K562 (cell line): Measurements from ENCODE around the gene NUP35. TPM values are rescaled to one million over a fixed set of nuclear protein-coding genes. Genes with fewer than 3 reads are reported as not detected.

Experiments used
- ATAC-seq: fragments of 200-7000 bp; cut with Tn5 transposase; 3 replicates; pipeline ENCODE4 v1.9.1; 2020; ENCODE audit warnings: moderate library complexity
- BruUV-seq: library from RNA; stranded (reverse); fragments of 400-500 nt; replicated peaks from 2 replicates; lab custom pipeline; 2021; lab: Mats Ljungman, UMichigan
- CTCF ChIA-PET: fragments of 300-600 bp; formaldehyde crosslinking; extraction: SDS; loops from one replicate; lab custom pipeline; 2021; ENCODE audit warnings: low intra/inter-chr PET ratio; lab: Yijun Ruan, JAX
- POLR2A ChIA-PET: fragments of 300-600, 350-650 bp; sonication (Branson Sonifier 250); formaldehyde crosslinking; extraction: SDS; loops from one replicate; lab custom pipeline; 2021; ENCODE audit warnings: antibody characterized with exemption, inconsistent platforms; lab: Yijun Ruan, JAX
- DNase-seq, 4 experiments: peaks; one replicate each; pipeline versions ENCODE4 v3.0.0 to v3.0.0-alpha.2; 2011 to 2018; ENCODE audit warnings: low spot score in 3 of 4, mixed read lengths in 3 of 4; ENCODE audit errors: extremely low read depth in 1 of 4
- FAIRE-seq: peaks from 2 replicates; lab custom pipeline; 2011; peaks lifted over from hg19 to GRCh38; lab: Jason Lieb, UNC
- H2AFZ ChIP-seq: 2 replicates; pipeline ENCODE4 v1.6.0; 2011; ENCODE audit warnings: low read depth, low read length, control low read depth, inconsistent platforms
- H3K27ac ChIP-seq: fragments of 200-600 bp; 3 replicates; pipeline ENCODE4 v1.8.0; 2011; ENCODE audit warnings: low read depth, mild to moderate bottlenecking, control low read depth, inconsistent platforms, low read length, moderate library complexity, mixed read lengths; ENCODE audit errors: extremely low read depth
- H3K27me3 ChIP-seq, 2 experiments: fragments of 300-600 bp in 1 of 2; 2 replicates in 1 of 2; 3 replicates in 1 of 2; pipeline versions ENCODE4 v1.6.0 to v1.8.0; 2011; ENCODE audit warnings: inconsistent platforms in 2 of 2, low read length in 2 of 2, mild to moderate bottlenecking in 1 of 2, mixed read lengths in 1 of 2, moderate library complexity in 1 of 2; ENCODE audit not compliant: control insufficient read depth in 2 of 2, insufficient read depth in 2 of 2
- H3K36me3 ChIP-seq: fragments of 300-600 bp; 3 replicates; pipeline ENCODE4 v1.8.0; 2011; ENCODE audit warnings: mild to moderate bottlenecking, low read length, inconsistent platforms; ENCODE audit not compliant: control insufficient read depth, insufficient read depth
- H3K4me1 ChIP-seq, 2 experiments: fragments of 200-600 bp in 1 of 2; replicated peaks in 1 of 2; 2 replicates in 1 of 2; 3 replicates in 1 of 2; pipeline versions ENCODE4 v1.5.1 to v1.8.0; 2011; ENCODE audit warnings: inconsistent platforms in 2 of 2, low read length in 2 of 2, mild to moderate bottlenecking in 1 of 2, mixed read lengths in 1 of 2, moderate library complexity in 1 of 2; ENCODE audit not compliant: control insufficient read depth in 2 of 2, insufficient read depth in 2 of 2
- H3K4me2 ChIP-seq: 2 replicates; pipeline ENCODE4 v1.6.1; 2011; ENCODE audit warnings: low read length, control low read depth, inconsistent platforms, mixed read lengths; ENCODE audit not compliant: insufficient read depth
- H3K4me3 ChIP-seq: fragments of 200-600 bp; sonication (generic), shearing (Covaris generic); 2 replicates; pipeline ENCODE4 v1.5.1; 2016; ENCODE audit warnings: control low read depth, inconsistent platforms
- H3K79me2 ChIP-seq: fragments of 200-600 bp; 3 replicates; pipeline ENCODE4 v1.8.0; 2011; ENCODE audit warnings: low read length, inconsistent platforms; ENCODE audit not compliant: control insufficient read depth, insufficient read depth
- H3K9ac ChIP-seq, 2 experiments: 2 replicates each; pipeline versions ENCODE4 v1.6.0 to v1.6.1; 2011; ENCODE audit warnings: low read depth in 2 of 2, low read length in 2 of 2, control low read depth in 1 of 2, inconsistent platforms in 1 of 2, mild to moderate bottlenecking in 1 of 2, mixed read lengths in 1 of 2; ENCODE audit not compliant: insufficient read depth in 1 of 2
- H3K9me1 ChIP-seq: one replicate; pipeline ENCODE4 v1.6.0; 2011; ENCODE audit warnings: inconsistent platforms, mild to moderate bottlenecking, low read length, moderate library complexity; ENCODE audit not compliant: control insufficient read depth, insufficient read depth
- H3K9me3 ChIP-seq: replicated peaks from 2 replicates; pipeline ENCODE4 v1.5.1; 2011; ENCODE audit warnings: low read depth, low read length, inconsistent platforms; ENCODE audit not compliant: control insufficient read depth, insufficient read depth
- H4K20me1 ChIP-seq: replicated peaks from 2 replicates; pipeline ENCODE4 v1.6.1; 2011; ENCODE audit warnings: low read length, inconsistent platforms, mixed read lengths; ENCODE audit not compliant: control insufficient read depth, insufficient read depth
- BRD4 ChIP-seq: fragments of 200-600 bp; sonication (generic); IDR thresholded peaks from 2 replicates; pipeline ENCODE4 v1.6.1; 2017; ENCODE audit warnings: inconsistent platforms
- FOXK2 ChIP-seq, 2 experiments: fragments of 450-650 bp; IDR thresholded peaks in 1 of 2; conservative IDR thresholded peaks in 1 of 2; 2 replicates each; pipeline ENCODE4 v1.6.1; 2016; ENCODE audit warnings: low read depth in 2 of 2, mild to moderate bottlenecking in 1 of 2
- SMARCA4 ChIP-seq: fragments of 450-650 bp; IDR thresholded peaks from 2 replicates; pipeline ENCODE4 v1.6.1; 2016
- YY1 ChIP-seq, 3 experiments: IDR thresholded peaks; 2 replicates each; pipeline ENCODE4 v1.6.1; 2011; ENCODE audit warnings: low read length in 2 of 3, mild to moderate bottlenecking in 2 of 3, moderate library complexity in 2 of 3, borderline replicate concordance in 1 of 3, control low read depth in 1 of 3, low read depth in 1 of 3; ENCODE audit not compliant: insufficient read depth in 3 of 3, insufficient replicate concordance in 2 of 3, control insufficient read depth in 1 of 3, insufficient read length in 1 of 3; ENCODE audit errors: extremely low read depth in 1 of 3
- ZBTB9 ChIP-seq: fragments of 450-650 bp; formaldehyde crosslinking; IDR thresholded peaks from 2 replicates; pipeline ENCODE4 v1.4.0; 2020; ENCODE audit warnings: mild to moderate bottlenecking, moderate library complexity
- WGBS: fragments of 100-300 bp; shearing (Covaris generic); methylation state at CpG from one replicate; pipeline ENCODE4 v1.1.6; 2016; ENCODE audit warnings: low coverage, mixed read lengths; ENCODE audit not compliant: insufficient coverage; ENCODE audit errors: missing lambda C conversion rate; 5-methylcytosine and 5-hydroxymethylcytosine counted together
- in situ Hi-C: fragments of 300-500 bp; cut with MboI; formaldehyde crosslinking; loops from 4 replicates; pipeline ENCODE4 v1.15.0; 2018; ENCODE audit warnings: inconsistent platforms, mixed read lengths
- intact Hi-C: fragments of 100-400 bp; cut with micrococcal nuclease; formaldehyde crosslinking; loops from 2 replicates; pipeline ENCODE4 v1.14.2; 2022
- polyA plus RNA-seq, 8 experiments: library from polyadenylated mRNA; depleted of rRNA in 4 of 8; stranded (reverse) in 5 of 8; unstranded in 3 of 8; fragments of >200 nt; fragmentation: Nextera tagmentation in 2 of 8; fragmentation: Illumina TruSeq in 1 of 8; extraction: Ambion mirVana in 2 of 8; extraction: Trizol in 1 of 8; gene quantifications; 2 replicates each; pipeline versions ENCODE4 v1.2.1 to v1.2.3, GENCODE V29; 2011 to 2014; ENCODE audit warnings: inconsistent platforms in 1 of 8, missing spikeins in 1 of 8
- total RNA-seq, 7 experiments: library from RNA; depleted of rRNA in 6 of 7; stranded (reverse); fragments of >200 nt in 6 of 7; fragmentation: Illumina TruSeq in 2 of 7; extraction: Trizol in 2 of 7; gene quantifications; 2 replicates each; pipeline versions ENCODE4 v1.2.1 to v1.2.3, GENCODE V29; 2011 to 2021; ENCODE audit warnings: low replicate concordance in 1 of 7
- TF ChIP-seq, protein P1 (sequence below), 2 experiments: fragments of 450-650 bp; IDR thresholded peaks; 2 replicates each; pipeline ENCODE4 v1.6.1; 2016
- TF ChIP-seq, protein P2 (sequence below): sonication (generic); formaldehyde crosslinking; IDR thresholded peaks from 2 replicates; pipeline ENCODE4 v1.8.1; 2022; ENCODE audit warnings: missing genetic modification reagents
- TF ChIP-seq, protein P3 (sequence below): IDR thresholded peaks from 2 replicates; pipeline ENCODE4 v1.6.1; 2012; ENCODE audit warnings: low read depth, low read length, improper control_type of control experiment, borderline replicate concordance
- TF ChIP-seq, protein P4 (sequence below): sonication (generic); formaldehyde crosslinking; IDR thresholded peaks from 2 replicates; pipeline ENCODE4 v1.8.0; 2022; ENCODE audit warnings: mild to moderate bottlenecking, missing genetic modification reagents

NUP35 gene
- total and polyA plus RNA-seq, 9 of the 15 experiments (the other 6 are each of a cell fraction or from before 2014, with no cell fraction given), result 24.5 to 78.2 (median 51.1) TPM

DNA sequence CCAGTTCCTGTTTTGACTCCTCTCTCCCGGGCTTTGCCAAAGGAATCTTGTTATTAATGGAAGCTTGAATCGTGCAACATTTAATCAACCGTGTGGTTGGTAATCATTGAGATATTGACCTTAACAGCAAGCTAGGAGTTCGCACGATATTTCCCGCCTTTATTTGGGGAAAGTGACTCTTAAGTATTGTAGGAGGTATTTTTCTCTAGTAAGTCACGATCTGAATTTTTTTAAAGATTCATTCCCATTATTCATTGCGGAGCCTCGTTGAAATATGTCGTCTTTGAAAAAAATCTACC is 663 bp downstream of the NUP35 start (continued):
- TF ChIP-seq, protein P1, sequence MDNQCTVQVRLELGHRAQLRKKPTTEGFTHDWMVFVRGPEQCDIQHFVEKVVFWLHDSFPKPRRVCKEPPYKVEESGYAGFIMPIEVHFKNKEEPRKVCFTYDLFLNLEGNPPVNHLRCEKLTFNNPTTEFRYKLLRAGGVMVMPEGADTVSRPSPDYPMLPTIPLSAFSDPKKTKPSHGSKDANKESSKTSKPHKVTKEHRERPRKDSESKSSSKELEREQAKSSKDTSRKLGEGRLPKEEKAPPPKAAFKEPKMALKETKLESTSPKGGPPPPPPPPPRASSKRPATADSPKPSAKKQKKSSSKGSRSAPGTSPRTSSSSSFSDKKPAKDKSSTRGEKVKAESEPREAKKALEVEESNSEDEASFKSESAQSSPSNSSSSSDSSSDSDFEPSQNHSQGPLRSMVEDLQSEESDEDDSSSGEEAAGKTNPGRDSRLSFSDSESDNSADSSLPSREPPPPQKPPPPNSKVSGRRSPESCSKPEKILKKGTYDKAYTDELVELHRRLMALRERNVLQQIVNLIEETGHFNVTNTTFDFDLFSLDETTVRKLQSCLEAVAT (IDR thresholded peaks at IDR 0.05), result 0 out of 4 replicates have a peak, but pooled peaks of 1 of the 2 experiments have one; percentile 3
- TF ChIP-seq BRD4 (no peak), YY1 (IDR thresholded peaks at IDR 0.05; ENCODE audit: borderline replicate concordance in 1 of 3, control insufficient read depth in 1 of 3, extremely low read depth in 1 of 3, insufficient read depth in 3 of 3, insufficient read length in 1 of 3, insufficient replicate concordance in 2 of 3, low read depth in 1 of 3, low read length in 2 of 3) (no peak)
- TF ChIP-seq, protein P2, sequence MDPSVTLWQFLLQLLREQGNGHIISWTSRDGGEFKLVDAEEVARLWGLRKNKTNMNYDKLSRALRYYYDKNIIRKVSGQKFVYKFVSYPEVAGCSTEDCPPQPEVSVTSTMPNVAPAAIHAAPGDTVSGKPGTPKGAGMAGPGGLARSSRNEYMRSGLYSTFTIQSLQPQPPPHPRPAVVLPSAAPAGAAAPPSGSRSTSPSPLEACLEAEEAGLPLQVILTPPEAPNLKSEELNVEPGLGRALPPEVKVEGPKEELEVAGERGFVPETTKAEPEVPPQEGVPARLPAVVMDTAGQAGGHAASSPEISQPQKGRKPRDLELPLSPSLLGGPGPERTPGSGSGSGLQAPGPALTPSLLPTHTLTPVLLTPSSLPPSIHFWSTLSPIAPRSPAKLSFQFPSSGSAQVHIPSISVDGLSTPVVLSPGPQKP, result no peak

- peaks cover 27% of the 10 kb centered on the region for H3K36me3 ChIP-seq
- no TSS peak for BruUV-seq
- peak overlapping the region; percentile 54 for H3K4me3 ChIP-seq
- in situ Hi-C loops (no loop called here), intact Hi-C loops (loop anchor here (2.0 kb wide), 1 partner anchor 89 kb away; no protein-coding TSS in a partner anchor)
- ChIA-PET POLR2A (interaction anchor here (1.1 to 4.3 kb wide), 4 partner anchors 12 to 32 kb away, joined by 3 to 31 read pairs (median 6); no protein-coding TSS in a partner anchor), CTCF (no interaction called here)
- peak; percentile 57 for FAIRE-seq
- H3K9me1 ChIP-seq, result no peaks in the 10 kb centered on the region
- DNase-seq, result peak in 1 of 4 experiments; percentile 69
- peak overlapping the region; percentile 29 for H2AFZ ChIP-seq
- peak; percentile 59 for ATAC-seq
- peak overlapping the region; percentile 91 for H3K4me2 ChIP-seq
- peaks cover 66% of the 10 kb centered on the region for H3K79me2 ChIP-seq
- 4% methylated on average over 11 of the region's 11 CpGs for WGBS
- no peaks in the 10 kb centered on the region for H3K9me3 ChIP-seq
- H3K9ac ChIP-seq, result peak overlapping the region; percentile 88 to 89
- no peaks in the 10 kb centered on the region; the same call in 1 of the 2 replicates for H4K20me1 ChIP-seq
- H3K27ac ChIP-seq, result peak overlapping the region; percentile 89
- peaks cover 6 to 9% of the 10 kb centered on the region in 2 experiments; a peak in 2 of 5 replicates for H3K4me1 ChIP-seq
- H3K27me3 ChIP-seq, result no peaks in the 10 kb centered on the region
- TF ChIP-seq ZBTB9 (CRISPR knock-in tag) (no peak), SMARCA4 (0 out of 2 replicates have a peak, but pooled peaks have one; percentile 49), FOXK2 (conservative IDR thresholded peaks at IDR 0.05 in 1 of 2, IDR thresholded peaks at IDR 0.05 in 1 of 2; ENCODE audit: low read depth in 2 of 2) (peak in 1 of 2 experiments; percentile 36; a peak in 1 of 4 replicates)
- TF ChIP-seq, protein P3, sequence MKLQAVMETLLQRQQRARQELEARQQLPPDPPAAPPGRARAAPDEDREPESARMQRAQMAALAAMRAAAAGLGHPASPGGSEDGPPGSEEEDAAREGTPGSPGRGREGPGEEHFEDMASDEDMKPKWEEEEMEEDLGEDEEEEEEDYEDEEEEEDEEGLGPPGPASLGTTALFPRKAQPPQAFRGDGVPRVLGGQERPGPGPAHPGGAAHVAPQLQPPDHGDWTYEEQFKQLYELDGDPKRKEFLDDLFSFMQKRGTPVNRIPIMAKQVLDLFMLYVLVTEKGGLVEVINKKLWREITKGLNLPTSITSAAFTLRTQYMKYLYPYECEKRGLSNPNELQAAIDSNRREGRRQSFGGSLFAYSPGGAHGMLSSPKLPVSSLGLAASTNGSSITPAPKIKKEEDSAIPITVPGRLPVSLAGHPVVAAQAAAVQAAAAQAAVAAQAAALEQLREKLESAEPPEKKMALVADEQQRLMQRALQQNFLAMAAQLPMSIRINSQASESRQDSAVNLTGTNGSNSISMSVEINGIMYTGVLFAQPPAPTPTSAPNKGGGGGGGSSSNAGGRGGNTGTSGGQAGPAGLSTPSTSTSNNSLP, result no peak
- TF ChIP-seq, protein P4, sequence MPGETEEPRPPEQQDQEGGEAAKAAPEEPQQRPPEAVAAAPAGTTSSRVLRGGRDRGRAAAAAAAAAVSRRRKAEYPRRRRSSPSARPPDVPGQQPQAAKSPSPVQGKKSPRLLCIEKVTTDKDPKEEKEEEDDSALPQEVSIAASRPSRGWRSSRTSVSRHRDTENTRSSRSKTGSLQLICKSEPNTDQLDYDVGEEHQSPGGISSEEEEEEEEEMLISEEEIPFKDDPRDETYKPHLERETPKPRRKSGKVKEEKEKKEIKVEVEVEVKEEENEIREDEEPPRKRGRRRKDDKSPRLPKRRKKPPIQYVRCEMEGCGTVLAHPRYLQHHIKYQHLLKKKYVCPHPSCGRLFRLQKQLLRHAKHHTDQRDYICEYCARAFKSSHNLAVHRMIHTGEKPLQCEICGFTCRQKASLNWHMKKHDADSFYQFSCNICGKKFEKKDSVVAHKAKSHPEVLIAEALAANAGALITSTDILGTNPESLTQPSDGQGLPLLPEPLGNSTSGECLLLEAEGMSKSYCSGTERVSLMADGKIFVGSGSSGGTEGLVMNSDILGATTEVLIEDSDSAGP, result peak; percentile 38; the same call in 1 of the 2 replicates
These were observed 1.6 kb downstream of the NUP35 start for GRCh38 chr2:183125659-183126341.
